Measurements from ENCODE around the gene ARID3B. TPM values are rescaled to one million over a fixed set of nuclear protein-coding genes. Genes with fewer than 3 reads are reported as not detected.

The ARID3B gene
- polyA plus RNA-seq, 1 of the 3 experiments (the other 2 are of a cell fraction), result 3.0 TPM

DNA sequence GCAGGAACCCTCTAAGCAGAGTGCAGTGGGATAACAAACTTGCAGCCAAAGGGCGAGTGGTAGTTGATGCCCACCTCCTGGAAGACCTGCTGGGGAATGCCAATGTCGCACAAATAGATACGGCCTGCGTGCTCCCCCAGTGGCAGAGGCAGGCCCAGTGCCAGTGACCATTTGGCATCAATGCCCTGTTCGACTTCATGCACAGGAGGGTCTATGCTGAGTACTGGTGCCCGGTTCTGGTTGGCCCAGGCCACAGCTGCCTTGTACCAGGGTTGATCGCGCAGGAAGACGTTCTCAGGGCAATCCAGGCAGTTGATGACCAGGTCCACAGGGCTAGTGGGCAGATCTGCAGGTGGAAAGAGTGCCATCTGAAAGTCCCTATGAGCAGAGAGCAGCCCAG, 91.6 kb downstream of the ARID3B start:
- ChIA-PET POLR2A (interaction anchor here (1.7 to 1.9 kb wide), 2 partner anchors 18 to 136 kb away, joined by 5 to 9 read pairs; no protein-coding TSS in a partner anchor), CTCF (interaction anchor here (0.5 to 39.4 kb wide), 44 partner anchors 13 to 352 kb away, joined by 3 to 1109 read pairs (median 4); partner anchors contain the start of genes ARID3B, CLK3, CSK and CYP11A1)
- DNase-seq, result no peak
- H3K79me2 ChIP-seq (ENCODE audit: insufficient read depth), result 0 out of 2 replicates have a peak, but pooled peaks cover 2% of the 10 kb centered on the region
- peaks cover 50% of the 10 kb centered on the region for H4K20me1 ChIP-seq (ENCODE audit: insufficient read depth)
- H3K36me3 ChIP-seq (replicated peaks in 1 of 2; ENCODE audit: control insufficient read depth in 1 of 2, insufficient read depth in 2 of 2, low read length in 1 of 2), result peaks cover 15 to 87% of the 10 kb centered on the region in 2 experiments
- WGBS (ENCODE audit: low lambda C conversion rate), result 83% methylated on average over 5 of the region's 9 CpGs
- no peak overlapping the region for H3K9ac ChIP-seq
- no peak overlapping the region for H3K4me3 ChIP-seq (ENCODE audit: low read depth in 2 of 2, low read length in 1 of 2)
- no peaks in the 10 kb centered on the region for H3K4me1 ChIP-seq (ENCODE audit: control insufficient read depth in 1 of 2, insufficient read depth in 2 of 2, low read depth in 1 of 2, low read length in 1 of 2)
- no peak overlapping the region for H3K4me2 ChIP-seq
- no peak for TF ChIP-seq EZH2phosphoT487 (IDR thresholded peaks at IDR 0.05; ENCODE audit: borderline replicate concordance, low read depth)
- TF ChIP-seq NFIC (IDR thresholded peaks at IDR 0.05; ENCODE audit: borderline replicate concordance), result no peak
- no peak for TF ChIP-seq RAD21 (IDR thresholded peaks at IDR 0.05; ENCODE audit: low read length)
- no peak overlapping the region for H3K27ac ChIP-seq (ENCODE audit: low read depth in 2 of 2, low read length in 1 of 2)
- no peaks in the 10 kb centered on the region for H3K9me3 ChIP-seq
- H2AFZ ChIP-seq (ENCODE audit: low read depth), result no peak overlapping the region
- no peaks in the 10 kb centered on the region for H3K9me2 ChIP-seq
- no peaks in the 10 kb centered on the region for H3K27me3 ChIP-seq (ENCODE audit: insufficient read depth)
- H3F3A ChIP-seq (replicated peaks; ENCODE audit: insufficient read depth), result peaks cover 9% of the 10 kb centered on the region

DNA sequence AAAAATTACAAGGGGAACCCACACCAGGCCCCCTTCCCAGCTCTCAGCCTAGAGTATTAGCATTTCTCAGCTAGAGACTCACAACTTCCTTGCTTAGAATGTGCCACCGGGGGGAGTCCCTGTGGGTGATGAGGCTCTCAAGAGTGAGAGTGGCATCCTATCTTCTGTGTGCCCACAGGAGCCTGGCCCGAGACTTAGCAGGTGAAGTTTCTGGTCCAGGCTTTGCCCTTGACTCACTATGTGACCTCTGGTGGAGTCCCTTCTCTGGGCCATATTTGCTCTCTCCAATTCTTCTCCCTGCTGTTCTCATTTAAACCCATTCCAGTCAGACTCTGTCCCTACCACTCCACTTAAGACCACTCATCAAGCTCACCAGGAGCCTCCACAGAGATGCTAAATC, 92.8 kb downstream of the ARID3B start:
- no peak for DNase-seq
- Histone ChIP-seq H3K4me2 (no peak overlapping the region), H3K4me1 (ENCODE audit: control insufficient read depth in 1 of 2, insufficient read depth in 2 of 2, low read depth in 1 of 2, low read length in 1 of 2) (no peaks in the 10 kb centered on the region), H3K9me2 (no peaks in the 10 kb centered on the region), H4K20me1 (ENCODE audit: insufficient read depth) (peaks cover 45% of the 10 kb centered on the region), H3F3A (replicated peaks; ENCODE audit: insufficient read depth) (peaks cover 9% of the 10 kb centered on the region), H3K79me2 (ENCODE audit: insufficient read depth) (no peaks in the 10 kb centered on the region), H3K27me3 (ENCODE audit: insufficient read depth) (no peaks in the 10 kb centered on the region), H3K27ac (ENCODE audit: low read depth in 2 of 2, low read length in 1 of 2) (no peak overlapping the region), H3K4me3 (ENCODE audit: low read depth in 2 of 2, low read length in 1 of 2) (no peak overlapping the region), H3K9ac (no peak overlapping the region), H3K36me3 (replicated peaks in 1 of 2; ENCODE audit: control insufficient read depth in 1 of 2, insufficient read depth in 2 of 2, low read length in 1 of 2) (peaks cover 9 to 78% of the 10 kb centered on the region in 2 experiments), H2AFZ (ENCODE audit: low read depth) (no peak overlapping the region), H3K9me3 (no peaks in the 10 kb centered on the region)
- POLR2A ChIA-PET, result interaction anchor here (3.4 kb wide), 1 partner anchor 135 kb away, joined by 15 read pairs; no protein-coding TSS in a partner anchor
- 61% methylated on average over 2 of the region's 2 CpGs for WGBS (ENCODE audit: low lambda C conversion rate)
- TF ChIP-seq, protein P1, sequence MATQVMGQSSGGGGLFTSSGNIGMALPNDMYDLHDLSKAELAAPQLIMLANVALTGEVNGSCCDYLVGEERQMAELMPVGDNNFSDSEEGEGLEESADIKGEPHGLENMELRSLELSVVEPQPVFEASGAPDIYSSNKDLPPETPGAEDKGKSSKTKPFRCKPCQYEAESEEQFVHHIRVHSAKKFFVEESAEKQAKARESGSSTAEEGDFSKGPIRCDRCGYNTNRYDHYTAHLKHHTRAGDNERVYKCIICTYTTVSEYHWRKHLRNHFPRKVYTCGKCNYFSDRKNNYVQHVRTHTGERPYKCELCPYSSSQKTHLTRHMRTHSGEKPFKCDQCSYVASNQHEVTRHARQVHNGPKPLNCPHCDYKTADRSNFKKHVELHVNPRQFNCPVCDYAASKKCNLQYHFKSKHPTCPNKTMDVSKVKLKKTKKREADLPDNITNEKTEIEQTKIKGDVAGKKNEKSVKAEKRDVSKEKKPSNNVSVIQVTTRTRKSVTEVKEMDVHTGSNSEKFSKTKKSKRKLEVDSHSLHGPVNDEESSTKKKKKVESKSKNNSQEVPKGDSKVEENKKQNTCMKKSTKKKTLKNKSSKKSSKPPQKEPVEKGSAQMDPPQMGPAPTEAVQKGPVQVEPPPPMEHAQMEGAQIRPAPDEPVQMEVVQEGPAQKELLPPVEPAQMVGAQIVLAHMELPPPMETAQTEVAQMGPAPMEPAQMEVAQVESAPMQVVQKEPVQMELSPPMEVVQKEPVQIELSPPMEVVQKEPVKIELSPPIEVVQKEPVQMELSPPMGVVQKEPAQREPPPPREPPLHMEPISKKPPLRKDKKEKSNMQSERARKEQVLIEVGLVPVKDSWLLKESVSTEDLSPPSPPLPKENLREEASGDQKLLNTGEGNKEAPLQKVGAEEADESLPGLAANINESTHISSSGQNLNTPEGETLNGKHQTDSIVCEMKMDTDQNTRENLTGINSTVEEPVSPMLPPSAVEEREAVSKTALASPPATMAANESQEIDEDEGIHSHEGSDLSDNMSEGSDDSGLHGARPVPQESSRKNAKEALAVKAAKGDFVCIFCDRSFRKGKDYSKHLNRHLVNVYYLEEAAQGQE (IDR thresholded peaks at IDR 0.05; ENCODE audit: low read depth, low read length), result no peak
- TF ChIP-seq JUND (IDR thresholded peaks at IDR 0.05), result no peak
- TF ChIP-seq, protein P2, sequence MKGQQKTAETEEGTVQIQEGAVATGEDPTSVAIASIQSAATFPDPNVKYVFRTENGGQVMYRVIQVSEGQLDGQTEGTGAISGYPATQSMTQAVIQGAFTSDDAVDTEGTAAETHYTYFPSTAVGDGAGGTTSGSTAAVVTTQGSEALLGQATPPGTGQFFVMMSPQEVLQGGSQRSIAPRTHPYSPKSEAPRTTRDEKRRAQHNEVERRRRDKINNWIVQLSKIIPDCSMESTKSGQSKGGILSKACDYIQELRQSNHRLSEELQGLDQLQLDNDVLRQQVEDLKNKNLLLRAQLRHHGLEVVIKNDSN (IDR thresholded peaks at IDR 0.05; ENCODE audit: borderline replicate concordance, low read depth), result no peak
- CTCF ChIA-PET, result interaction anchor here (0.7 to 39.4 kb wide), 15 partner anchors 12 to 317 kb away, joined by 3 to 1109 read pairs (median 9); partner anchors contain the start of genes CLK3 and CSK

All from SK-N-SH (cell line).